ENCODE measurements around the gene TAB2. TPM values are rescaled to one million over a fixed set of nuclear protein-coding genes. Genes with fewer than 3 reads are reported as not detected.

The TAB2 gene
- polyA plus RNA-seq, 1 donor from 2014 or later, result 8.1 TPM

DNA sequence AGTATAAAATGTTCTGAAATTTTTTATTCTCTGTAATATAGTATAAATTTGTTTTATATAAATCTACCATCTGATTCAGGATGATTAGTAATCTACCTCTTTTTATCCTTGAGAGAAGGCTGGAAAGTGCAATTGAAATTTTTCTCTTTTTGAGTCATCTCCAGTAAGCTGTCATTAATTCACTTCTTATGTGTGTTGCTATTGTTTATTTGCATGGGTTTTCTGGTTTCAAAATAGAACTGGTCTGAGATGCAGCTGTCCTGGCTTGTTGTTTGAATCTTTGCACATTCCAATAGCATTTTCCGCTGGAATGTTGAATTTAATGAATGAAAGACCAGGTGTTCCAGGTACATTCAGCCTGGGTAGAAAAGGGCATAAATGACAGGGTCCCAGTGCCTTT, 24.3 kb upstream of the TAB2 start:
- H3K36me3 Mint-ChIP-seq, result peaks cover 2% of the 10 kb centered on the region
- H3K4me3 Mint-ChIP-seq, result no peak overlapping the region
- no peaks in the 10 kb centered on the region for H3K9me3 Mint-ChIP-seq
- no peaks in the 10 kb centered on the region for H3K27me3 Mint-ChIP-seq
- no peak overlapping the region for H3K27ac Mint-ChIP-seq
- H3K4me1 Mint-ChIP-seq, result peaks cover 0 to 2% (median 0%) of the 10 kb centered on the region in 3 donors

DNA sequence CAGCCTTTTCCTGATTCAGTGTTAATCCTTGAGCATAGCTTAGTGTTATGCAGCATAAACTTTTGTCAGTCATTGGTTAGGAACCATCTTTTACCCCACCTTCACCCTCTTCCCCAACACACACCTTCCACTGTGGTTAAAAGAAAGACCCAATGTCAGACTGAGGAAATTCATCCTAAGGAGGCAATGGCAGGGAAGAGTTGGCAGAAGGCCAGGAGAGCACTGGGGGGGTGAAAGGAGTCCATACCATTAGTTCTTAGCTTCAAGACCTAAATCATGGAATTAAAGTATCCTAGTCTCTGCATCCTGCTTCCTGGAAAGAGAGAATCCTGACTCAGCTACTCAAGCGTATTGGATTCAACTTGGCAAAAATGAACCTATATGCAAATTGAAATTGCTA, 16.9 kb upstream of the TAB2 start:
- Mint-ChIP-seq H3K4me3 (no peak overlapping the region), H3K4me1 (peaks cover 0 to 2% (median 0%) of the 10 kb centered on the region in 3 donors), H3K27me3 (no peaks in the 10 kb centered on the region), H3K9me3 (no peaks in the 10 kb centered on the region), H3K27ac (no peak overlapping the region), H3K36me3 (no peaks in the 10 kb centered on the region)

DNA sequence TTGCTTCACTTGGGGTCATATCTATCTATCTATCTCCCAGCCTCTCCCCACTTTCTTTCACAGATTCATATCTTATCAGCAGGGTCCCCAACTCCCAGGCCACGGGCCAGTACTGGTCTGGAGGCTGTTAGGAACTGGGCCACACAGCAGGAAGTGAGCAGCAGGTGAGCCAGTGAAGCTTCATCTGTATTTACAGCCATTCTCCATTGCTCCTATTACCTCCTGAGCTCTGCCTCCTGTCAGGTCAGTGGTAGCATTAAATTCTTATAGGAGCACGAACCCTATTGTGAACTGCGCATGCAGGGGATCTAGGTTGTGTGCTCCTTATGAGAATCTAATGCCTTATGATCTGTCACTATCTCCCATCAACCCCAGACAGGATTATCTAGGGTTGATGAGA, 14.8 kb upstream of the TAB2 start:
- H3K27ac Mint-ChIP-seq, result no peak overlapping the region
- H3K4me3 Mint-ChIP-seq, result no peak overlapping the region
- H3K4me1 Mint-ChIP-seq, result no peaks in the 10 kb centered on the region
- no peaks in the 10 kb centered on the region for H3K9me3 Mint-ChIP-seq
- H3K36me3 Mint-ChIP-seq, result no peaks in the 10 kb centered on the region
- no peaks in the 10 kb centered on the region for H3K27me3 Mint-ChIP-seq

DNA sequence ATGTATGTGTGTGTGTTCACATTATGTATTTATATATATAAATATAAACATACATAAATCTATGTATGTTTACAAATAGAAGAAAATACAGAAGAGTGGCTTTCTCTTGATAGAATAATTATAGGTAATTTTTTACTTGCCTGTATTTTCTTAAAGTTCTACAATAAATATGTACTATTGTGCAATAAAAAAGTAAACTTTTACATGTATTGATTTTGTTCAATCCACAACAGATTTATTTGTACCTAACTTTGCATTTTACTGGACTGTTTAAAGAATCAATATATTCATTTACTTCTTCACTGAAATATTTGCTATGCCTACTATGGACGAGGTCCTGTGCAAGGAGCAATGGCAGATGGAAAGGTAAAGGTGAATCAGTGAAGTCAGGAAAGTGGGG, 14.0 kb upstream of the TAB2 start:
- no peak overlapping the region for H3K27ac Mint-ChIP-seq

DNA sequence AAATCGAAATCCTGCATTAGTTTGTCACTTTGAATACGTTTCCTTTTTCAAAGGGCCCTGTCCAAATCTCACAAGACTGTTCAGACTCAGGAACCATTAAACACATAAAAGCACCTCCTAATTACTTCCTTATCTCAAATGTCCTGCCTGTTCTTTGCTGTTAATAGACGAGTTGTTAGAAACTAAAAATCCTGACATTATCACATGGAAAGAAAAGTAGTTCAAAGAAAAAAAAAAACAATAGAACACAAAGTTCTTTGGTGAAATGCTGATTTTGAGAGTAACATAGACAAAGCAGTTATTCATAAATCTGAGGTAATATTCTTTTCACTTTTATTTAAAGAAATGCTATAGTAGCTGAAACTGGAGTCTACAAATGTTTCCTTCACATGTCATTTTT, 12.1 kb upstream of the TAB2 start:
- H3K4me3 Mint-ChIP-seq, result no peak overlapping the region
- no peak overlapping the region for H3K27ac Mint-ChIP-seq
- no peaks in the 10 kb centered on the region for H3K4me1 Mint-ChIP-seq
- H3K27me3 Mint-ChIP-seq, result no peaks in the 10 kb centered on the region
- H3K36me3 Mint-ChIP-seq, result peaks cover 2% of the 10 kb centered on the region
- no peaks in the 10 kb centered on the region for H3K9me3 Mint-ChIP-seq

More for the DNA sequence above, 14.0 kb upstream of the TAB2 start:
- Mint-ChIP-seq H3K27me3 (no peaks in the 10 kb centered on the region), H3K4me3 (no peak overlapping the region), H3K9me3 (no peaks in the 10 kb centered on the region), H3K36me3 (no peaks in the 10 kb centered on the region), H3K4me1 (no peaks in the 10 kb centered on the region)

DNA sequence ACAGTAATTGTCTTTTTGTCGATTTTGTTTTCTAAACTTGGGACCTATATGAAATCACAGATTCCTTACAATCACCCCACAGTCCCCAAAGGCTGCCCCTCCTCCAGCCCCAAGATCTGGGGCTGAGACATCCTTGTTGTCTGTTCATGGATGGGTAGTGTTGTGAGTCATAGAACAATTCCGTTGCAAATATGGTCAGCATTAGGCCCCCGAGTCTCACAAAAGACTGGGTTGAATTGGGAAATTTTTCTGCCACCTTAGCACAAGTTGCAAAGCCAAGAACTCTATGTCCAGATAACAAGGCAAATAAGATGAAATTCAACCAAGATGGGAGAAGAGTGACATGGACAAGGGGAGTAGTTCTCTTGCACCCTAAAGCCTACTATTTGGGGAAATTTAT, 10.5 kb upstream of the TAB2 start:
- Mint-ChIP-seq H3K4me1 (no peaks in the 10 kb centered on the region), H3K27me3 (no peaks in the 10 kb centered on the region), H3K36me3 (peaks cover 2% of the 10 kb centered on the region), H3K4me3 (no peak overlapping the region), H3K27ac (no peak overlapping the region), H3K9me3 (no peaks in the 10 kb centered on the region)

DNA sequence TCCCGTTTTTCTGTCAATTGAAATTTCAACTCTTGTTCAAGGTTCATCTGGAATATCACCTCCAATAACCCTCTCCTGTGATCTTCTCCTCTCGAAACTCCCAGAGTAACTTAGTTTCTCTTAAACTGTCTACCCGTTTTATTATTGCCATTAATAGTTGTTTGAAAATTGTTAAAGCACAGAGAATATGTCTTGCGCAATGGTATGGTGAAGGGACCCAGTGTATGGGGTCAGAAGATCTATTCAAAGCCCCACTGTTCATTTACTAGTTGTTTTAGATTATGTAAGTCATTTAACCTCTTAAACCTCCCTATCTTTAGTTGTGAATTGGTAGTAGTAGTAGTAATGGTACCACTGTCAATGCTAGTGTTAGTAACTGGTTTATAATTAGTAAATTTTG, 6.2 kb upstream of the TAB2 start:
- H3K4me1 Mint-ChIP-seq, result peaks cover 0 to 2% (median 0%) of the 10 kb centered on the region in 3 donors
- no peaks in the 10 kb centered on the region for H3K27me3 Mint-ChIP-seq
- peaks cover 2% of the 10 kb centered on the region for H3K36me3 Mint-ChIP-seq
- H3K9me3 Mint-ChIP-seq, result no peaks in the 10 kb centered on the region
- H3K4me3 Mint-ChIP-seq, result no peak overlapping the region
- no peak overlapping the region for H3K27ac Mint-ChIP-seq

DNA sequence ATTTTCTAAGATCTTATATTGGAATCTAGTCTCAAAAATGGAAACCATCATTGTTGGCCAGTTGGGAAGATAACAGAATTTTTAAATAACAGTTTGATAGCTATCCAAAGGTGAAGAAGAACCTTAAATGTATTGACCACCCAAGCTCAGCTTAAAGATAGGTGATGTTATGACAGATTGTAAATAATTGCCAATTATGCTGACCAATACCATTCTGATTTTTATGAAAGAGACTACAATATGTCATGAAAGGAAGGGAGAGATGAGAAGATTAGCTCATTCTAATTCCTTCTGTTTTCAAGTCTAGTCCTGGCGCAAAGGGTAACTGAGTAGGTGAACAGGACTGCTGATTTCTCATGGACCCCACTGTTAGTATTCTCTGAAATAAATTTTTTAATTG, 5.7 kb upstream of the TAB2 start:
- Mint-ChIP-seq H3K36me3 (peaks cover 2% of the 10 kb centered on the region), H3K9me3 (no peaks in the 10 kb centered on the region), H3K4me1 (peaks cover 0 to 2% (median 0%) of the 10 kb centered on the region in 3 donors), H3K27ac (no peak overlapping the region), H3K27me3 (no peaks in the 10 kb centered on the region), H3K4me3 (no peak overlapping the region)

DNA sequence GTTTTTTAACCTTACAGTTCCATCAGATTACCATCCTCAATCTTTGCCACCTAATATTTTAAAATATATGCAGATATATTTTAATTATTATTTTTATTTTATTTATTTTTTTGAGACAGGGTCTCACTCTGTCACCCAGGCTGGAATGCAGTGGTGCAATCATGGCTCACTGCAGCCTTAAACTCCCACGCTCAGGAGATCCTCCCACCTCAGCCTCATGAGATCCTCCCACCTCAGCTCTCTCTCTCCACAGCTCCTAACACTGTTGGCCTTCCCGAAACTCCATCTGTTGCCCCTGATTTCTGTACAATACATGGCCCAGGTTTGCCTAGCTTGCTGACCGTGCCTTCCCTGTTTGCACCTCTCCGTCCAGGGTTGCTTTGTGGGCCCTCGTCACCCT, 4.4 kb upstream of the TAB2 start:
- H3K4me1 Mint-ChIP-seq, result peaks cover 0 to 2% (median 0%) of the 10 kb centered on the region in 3 donors

DNA sequence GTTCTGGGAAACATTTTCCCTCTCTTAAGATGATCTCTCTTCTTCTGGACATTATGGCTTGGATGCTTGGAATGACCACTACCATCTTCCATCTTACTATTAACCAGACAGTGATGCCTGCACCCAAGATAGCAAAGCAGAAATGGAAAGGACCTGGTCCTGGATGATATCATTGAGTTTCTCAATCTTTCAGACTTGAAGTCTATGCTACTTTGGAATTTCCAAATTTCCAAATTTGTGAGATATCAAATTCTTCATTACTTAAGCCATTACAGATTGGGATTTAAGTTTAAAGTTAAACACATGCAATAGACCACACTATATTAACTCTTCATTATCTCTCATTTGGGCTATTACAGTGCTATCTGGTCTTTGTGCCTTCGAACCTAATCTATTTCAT, 3.7 kb upstream of the TAB2 start:
- Mint-ChIP-seq H3K4me1 (peaks cover 2 to 5% (median 4%) of the 10 kb centered on the region in 3 donors), H3K9me3 (no peaks in the 10 kb centered on the region), H3K4me3 (peak overlapping the region in 1 of 4 donors; percentile 22), H3K27ac (peak overlapping the region in 1 of 3 donors; percentile 4), H3K36me3 (peaks cover 2% of the 10 kb centered on the region), H3K27me3 (no peaks in the 10 kb centered on the region)

More for the DNA sequence above, 4.4 kb upstream of the TAB2 start:
- H3K36me3 Mint-ChIP-seq, result peaks cover 2% of the 10 kb centered on the region
- peak overlapping the region in 1 of 4 donors; percentile 22 for H3K4me3 Mint-ChIP-seq
- H3K27ac Mint-ChIP-seq, result no peak overlapping the region
- H3K9me3 Mint-ChIP-seq, result no peaks in the 10 kb centered on the region
- no peaks in the 10 kb centered on the region for H3K27me3 Mint-ChIP-seq

DNA sequence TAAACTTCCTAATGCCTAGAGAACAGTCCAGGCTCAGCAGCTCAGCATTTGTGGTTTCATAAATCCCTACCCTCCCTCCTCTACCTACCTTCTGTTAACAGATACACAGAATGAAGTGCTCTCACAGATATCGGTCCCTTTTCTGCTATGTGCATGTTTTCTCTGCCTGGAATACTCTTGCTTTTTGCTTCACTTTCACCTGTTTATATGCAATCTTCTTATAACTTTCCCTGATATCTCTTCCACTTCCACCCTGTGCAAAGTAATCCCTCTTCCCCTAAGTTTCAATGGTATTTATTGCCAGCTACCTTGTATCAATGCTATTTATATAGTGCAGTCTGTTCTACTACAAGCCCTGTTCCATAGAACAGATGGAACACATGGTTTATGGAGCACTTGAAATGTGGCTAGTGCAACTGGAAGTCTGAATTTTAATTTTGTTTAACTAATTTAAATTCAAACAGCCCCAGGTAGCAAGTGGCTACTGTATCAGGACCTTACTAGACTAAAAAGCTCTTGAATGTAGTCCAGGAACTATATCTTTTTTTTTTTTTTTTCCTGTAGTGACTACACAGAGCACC, 3.1 kb upstream of the TAB2 start:
- no peaks in the 10 kb centered on the region for H3K27me3 Mint-ChIP-seq
- no peaks in the 10 kb centered on the region for H3K36me3 Mint-ChIP-seq
- H3K27ac Mint-ChIP-seq, result peak overlapping the region in 1 of 3 donors; percentile 4
- peak overlapping the region in 1 of 4 donors; percentile 22 for H3K4me3 Mint-ChIP-seq
- H3K9me3 Mint-ChIP-seq, result no peaks in the 10 kb centered on the region
- peaks cover 8 to 10% (median 8%) of the 10 kb centered on the region in 3 donors for H3K4me1 Mint-ChIP-seq

DNA sequence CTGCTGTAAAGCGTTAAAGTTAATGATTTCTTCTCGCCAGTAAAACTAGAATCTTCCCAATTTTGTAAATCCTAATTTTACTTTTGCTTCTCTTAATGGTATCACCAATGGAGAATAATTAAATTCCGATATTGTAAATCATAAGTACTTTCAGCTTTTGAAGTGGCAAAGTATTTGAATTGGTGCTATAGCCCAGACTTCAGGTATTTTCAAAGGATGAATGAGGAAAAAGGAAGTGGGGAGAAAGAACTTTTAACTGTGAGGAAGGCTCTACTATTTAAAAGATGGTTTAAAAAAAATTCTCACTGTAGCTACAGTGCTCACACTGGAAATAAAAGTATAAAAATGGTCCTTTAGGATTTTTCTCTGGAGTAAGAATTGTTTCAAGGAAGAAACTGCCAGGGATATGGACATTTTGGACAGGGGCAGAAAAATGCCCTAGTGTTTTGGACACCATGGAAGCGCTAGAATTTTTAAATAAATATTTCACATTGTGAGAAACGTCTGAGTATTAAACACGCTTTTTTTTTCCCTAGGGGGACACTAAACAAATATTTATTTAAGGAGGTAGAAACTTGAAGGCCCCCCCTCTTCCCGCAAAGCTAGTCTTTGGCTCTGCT, 1.3 kb upstream of the TAB2 start:
- peak overlapping the region; percentile 59 to 78 (median 73) for H3K27ac Mint-ChIP-seq
- peaks cover 17 to 26% (median 19%) of the 10 kb centered on the region in 3 donors for H3K4me1 Mint-ChIP-seq
- H3K4me3 Mint-ChIP-seq, result peak overlapping the region; percentile 80 to 94 (median 88)
- H3K9me3 Mint-ChIP-seq, result no peaks in the 10 kb centered on the region
- no peaks in the 10 kb centered on the region for H3K36me3 Mint-ChIP-seq
- H3K27me3 Mint-ChIP-seq, result no peaks in the 10 kb centered on the region

DNA sequence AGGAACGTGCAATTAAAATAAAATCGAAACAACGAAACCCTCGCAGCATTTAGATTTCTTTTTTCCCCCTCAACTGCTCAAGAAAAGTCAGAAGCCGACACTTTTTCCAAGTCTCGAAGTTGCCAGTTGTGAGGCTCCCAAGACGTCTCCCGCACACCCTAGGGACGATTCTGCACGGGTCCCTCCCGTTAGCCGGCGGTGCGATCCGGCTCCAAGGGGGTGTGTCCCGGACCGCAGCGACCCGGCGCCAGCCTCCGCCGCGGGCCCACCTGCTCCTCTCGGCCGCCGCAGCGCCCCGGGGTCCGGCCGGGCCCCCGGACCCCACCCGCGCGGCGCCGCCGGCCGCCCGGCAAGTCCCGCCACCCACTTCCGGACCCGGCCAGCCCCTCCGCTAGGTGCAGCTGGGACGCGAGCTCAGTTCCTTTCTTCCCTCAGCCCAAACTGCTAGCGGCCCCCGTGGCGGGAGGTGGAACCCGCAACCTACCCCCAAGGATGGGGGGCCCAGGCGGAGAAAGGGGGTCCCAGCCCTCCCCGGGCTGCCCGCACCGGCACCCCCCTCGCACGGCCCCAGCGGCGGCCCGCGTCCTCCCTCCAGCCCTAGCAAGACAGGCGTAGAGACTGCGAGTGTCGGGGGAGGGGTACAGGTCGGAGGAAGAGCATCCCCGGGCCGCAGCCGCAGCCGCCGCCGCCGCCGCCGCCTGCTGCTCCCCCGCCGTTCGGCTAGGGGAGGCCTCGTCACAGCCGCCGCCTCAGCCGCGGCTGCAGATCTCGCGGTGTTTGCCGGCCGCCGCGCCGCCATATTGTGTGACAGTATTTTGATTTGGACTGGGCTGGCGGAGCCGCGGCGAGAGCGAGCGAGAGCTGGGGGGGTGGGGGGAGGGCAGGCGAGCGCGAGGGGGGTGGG, 520 bp upstream of the TAB2 start:
- Mint-ChIP-seq H3K36me3 (no peaks in the 10 kb centered on the region), H3K4me1 (peaks cover 21 to 30% (median 22%) of the 10 kb centered on the region in 3 donors), H3K9me3 (no peaks in the 10 kb centered on the region), H3K27ac (peak overlapping the region; percentile 59 to 78 (median 73)), H3K4me3 (peak overlapping the region; percentile 80 to 94 (median 90)), H3K27me3 (no peaks in the 10 kb centered on the region)

DNA sequence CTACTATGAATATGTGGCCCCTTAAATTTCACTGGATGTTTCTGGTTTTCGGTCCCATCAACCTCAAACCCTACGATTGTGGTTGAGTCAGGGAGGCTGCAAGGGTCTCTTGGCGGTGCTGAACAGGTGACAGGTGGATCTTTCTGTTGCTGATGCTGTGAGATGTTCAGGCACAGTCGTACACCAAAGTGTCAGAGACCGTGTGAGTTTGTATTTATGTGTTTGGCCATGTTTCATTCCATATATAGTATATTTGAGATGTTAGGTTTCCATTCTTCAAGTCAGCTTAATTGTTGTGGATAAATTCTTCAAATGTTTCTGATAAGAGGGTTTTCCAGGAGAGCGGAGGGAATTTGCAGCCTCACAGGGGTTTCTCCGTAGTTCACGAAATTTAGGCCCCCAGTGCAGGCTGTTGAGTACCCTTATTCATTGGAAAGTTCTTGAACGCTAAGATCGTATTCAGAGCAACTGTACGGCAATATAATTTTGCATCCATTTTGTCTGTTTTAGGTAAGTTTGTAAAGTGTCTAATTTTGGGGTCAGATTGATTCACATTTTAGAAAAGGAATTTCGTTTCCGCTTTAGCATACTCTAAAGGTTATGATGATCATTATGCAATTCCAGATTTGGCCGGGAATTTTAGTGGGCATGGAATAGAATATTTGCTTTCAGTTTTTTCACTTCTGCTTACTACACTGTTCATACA, 1.2 kb downstream of the TAB2 start:
- Mint-ChIP-seq H3K27ac (peak overlapping the region; percentile 68 to 95 (median 94)), H3K27me3 (no peaks in the 10 kb centered on the region), H3K4me1 (peaks cover 34 to 36% (median 35%) of the 10 kb centered on the region in 3 donors), H3K4me3 (peak overlapping the region; percentile 83 to 98 (median 92)), H3K9me3 (no peaks in the 10 kb centered on the region), H3K36me3 (no peaks in the 10 kb centered on the region)

DNA sequence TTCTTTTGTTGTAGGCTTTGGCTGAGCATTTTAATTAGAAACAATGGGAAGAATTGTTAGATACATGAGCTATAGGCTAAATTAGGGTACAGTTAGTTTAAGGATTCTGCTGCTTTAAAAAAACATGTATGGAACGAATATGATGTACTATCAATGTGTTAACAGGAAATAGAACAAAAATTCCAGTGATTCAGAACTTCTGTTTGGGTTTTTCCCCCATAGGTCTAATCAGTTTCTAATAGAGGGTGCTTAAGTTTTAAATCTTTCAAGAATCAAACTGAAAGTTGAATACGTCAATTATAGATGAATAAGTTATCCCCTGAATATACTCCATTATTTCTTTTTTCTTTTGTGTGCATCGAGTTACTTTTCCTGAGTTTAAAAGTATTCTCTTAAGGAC, 1.9 kb downstream of the TAB2 start:
- peaks cover 38 to 41% (median 39%) of the 10 kb centered on the region in 3 donors for H3K4me1 Mint-ChIP-seq
- no peaks in the 10 kb centered on the region for H3K27me3 Mint-ChIP-seq
- H3K36me3 Mint-ChIP-seq, result no peaks in the 10 kb centered on the region
- H3K4me3 Mint-ChIP-seq, result peak overlapping the region; percentile 83 to 98 (median 92)
- peak overlapping the region; percentile 68 to 95 (median 94) for H3K27ac Mint-ChIP-seq
- H3K9me3 Mint-ChIP-seq, result no peaks in the 10 kb centered on the region
